Panc1 (cell line): ENCODE measurements around the gene SRMS.

Experiments
- CTCF ChIP-seq: fragments of 450-650 bp; IDR thresholded peaks from 2 replicates; pipeline ENCODE4 v1.5.1; 2017; ENCODE audit warnings: mild to moderate bottlenecking
- POLR2AphosphoS5 ChIP-seq: IDR thresholded peaks from 2 replicates; pipeline ENCODE4 v1.6.1; 2012; ENCODE audit warnings: mild to moderate bottlenecking, low read depth, low read length, moderate library complexity
- REST ChIP-seq, 2 experiments: IDR thresholded peaks; 2 replicates each; pipeline ENCODE4 v1.6.1; 2011 to 2012; ENCODE audit warnings: low read depth in 2 of 2, control low read depth in 1 of 2, low read length in 1 of 2, mild to moderate bottlenecking in 1 of 2, moderate library complexity in 1 of 2; ENCODE audit not compliant: insufficient read depth in 1 of 2

- TF ChIP-seq CTCF (no peak), POLR2AphosphoS5 (no peak), REST (IDR thresholded peaks at IDR 0.05; ENCODE audit: insufficient read depth in 1 of 2, low read depth in 2 of 2, low read length in 1 of 2) (no peak)
Observed at GRCh38 chr20:63549679-63550282, 2.2 kb upstream of the SRMS start.
